Activated naive CD4-positive, alpha-beta T cell treated with anti-CD3 and anti-CD28 coated beads, Interleukin-2, amount 50 U/mL, for 16 hours (primary cell): Measurements from ENCODE around the gene EHBP1.
"Not testable (repeated sequence)": the region's sequence is repeated elsewhere in the genome, so short reads cannot be mapped to it uniquely, and the experiment has no call there.

Experiments
- DNase-seq: peaks from one replicate; pipeline ENCODE4 v3.0.0-alpha.2; 2020

Gene EHBP1

GRCh38 chr2:62705859-62706720 lies 577 bp downstream of the EHBP1 start:
- DNase-seq = peak; percentile 47

DNA sequence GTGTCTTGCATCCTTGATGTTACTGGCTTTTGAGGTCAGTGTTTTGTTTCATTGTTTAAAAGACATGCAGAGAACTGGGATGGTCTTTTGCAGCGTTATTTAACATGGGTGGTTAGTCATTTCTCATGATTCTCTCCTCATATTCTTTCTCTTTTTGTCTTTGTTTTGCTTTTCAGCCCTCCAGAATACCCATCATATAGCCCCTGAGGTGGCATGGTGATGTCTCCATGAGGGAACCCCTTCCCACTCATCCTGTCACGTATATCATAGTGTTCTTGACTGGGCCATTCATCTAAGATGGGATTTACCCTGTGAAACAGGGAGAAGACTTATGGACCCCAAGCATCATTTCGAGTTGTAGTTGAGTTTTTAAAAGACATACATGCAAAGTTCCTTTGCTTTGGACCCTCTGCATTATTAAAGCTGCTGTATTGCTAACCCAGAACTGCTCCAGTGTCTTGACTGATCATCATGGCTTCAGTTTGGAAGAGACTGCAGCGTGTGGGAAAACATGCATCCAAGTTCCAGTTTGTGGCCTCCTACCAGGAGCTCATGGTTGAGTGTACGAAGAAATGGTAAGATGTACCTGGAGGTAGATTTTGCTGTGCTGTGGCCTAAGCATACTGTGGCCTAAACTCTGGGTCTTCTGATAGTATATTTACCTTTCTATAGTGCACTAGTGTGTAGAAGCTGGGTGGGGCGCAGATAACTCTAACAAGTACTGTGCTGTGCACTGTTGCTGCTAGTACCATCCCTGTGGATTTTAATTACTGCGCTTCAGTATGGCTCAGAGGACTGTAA lies 1.4 kb downstream of the EHBP1 start:
- DNase-seq = no peak

- DNase-seq = no peak
Measured at GRCh38 chr2:62708751-62709150, 3.2 kb downstream of the EHBP1 start.

- DNase-seq = no peak
Measured at GRCh38 chr2:62711832-62712494, 6.5 kb downstream of the EHBP1 start.

DNA sequence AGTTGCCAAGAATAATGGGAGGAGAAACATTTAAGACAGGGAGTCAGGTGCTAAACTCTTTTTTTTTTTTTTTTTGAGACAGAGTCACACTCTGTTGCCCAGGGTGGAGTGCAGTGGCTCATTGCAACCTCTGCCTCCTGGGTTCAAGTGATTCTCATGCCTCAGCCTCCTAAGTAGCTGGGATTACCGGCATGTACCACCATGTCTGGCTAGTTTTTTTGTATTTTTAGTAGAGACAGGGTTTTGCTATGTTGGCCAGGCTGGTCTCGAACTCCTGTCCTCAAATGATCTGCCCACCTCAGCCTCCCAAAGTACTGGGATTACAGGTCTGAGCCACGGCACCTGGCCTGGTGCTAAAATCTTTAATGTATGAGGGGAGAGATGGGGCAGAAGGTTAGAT lies 7.7 kb downstream of the EHBP1 start:
- not testable (repeated sequence) for DNase-seq

GRCh38 chr2:62713837-62714236 lies 8.3 kb downstream of the EHBP1 start:
- DNase-seq = no peak

GRCh38 chr2:62716768-62717167 lies 11.3 kb downstream of the EHBP1 start:
- no peak for DNase-seq

DNA sequence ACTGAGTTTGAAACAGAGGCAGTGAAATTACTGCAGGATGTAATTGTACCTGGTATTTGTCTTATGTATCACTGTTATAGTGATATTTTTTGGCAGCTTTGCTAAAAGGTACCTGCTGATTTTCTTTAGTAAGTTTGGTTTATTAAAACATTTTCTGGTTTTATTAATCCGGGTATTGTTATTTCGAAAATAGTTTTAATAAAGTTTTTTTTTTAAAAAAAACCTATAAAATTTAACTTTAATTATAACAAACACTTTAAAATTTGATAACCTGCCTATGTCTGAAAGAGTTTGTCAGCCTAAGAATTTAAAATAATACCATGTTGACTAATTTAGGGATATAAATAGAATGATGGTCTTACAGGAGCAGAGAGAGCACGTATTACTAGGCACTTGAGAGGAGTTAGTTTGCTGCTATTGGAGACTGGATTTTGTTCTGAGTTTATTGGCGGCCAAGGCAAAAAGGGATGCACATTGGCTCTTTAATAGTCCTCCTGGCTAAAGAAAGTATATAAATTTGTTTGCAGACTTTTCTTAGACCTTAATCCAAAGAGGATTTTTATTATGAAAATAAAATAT lies 12.1 kb downstream of the EHBP1 start:
- no peak for DNase-seq

DNA sequence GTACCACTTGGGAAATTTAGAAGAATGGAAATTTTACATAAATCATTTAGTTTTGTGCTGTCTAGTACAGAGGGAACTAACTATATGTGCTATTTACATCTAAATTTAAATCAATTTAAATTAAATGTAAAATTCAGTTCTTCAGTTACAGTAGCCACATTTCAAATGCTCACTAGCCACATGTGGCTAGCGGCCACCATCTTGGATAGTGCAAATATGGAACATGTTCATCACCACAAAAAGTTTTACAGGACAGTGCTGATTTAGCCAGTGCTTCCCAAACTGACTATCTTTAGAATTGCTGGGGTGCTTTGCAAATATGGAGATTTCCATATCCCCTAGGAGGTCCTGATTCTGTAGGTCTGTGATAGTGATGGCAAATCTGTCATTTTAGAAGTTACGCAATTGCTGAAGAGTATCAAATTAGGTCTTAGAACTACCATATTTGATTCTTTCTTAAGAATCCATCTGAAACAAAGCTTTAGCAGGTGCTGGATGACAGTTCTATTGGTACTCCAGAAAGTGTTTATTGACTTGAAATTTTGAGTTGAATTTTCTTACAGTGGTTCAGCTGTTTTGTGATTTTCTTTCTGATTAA lies 12.8 kb downstream of the EHBP1 start:
- DNase-seq = no peak

DNA sequence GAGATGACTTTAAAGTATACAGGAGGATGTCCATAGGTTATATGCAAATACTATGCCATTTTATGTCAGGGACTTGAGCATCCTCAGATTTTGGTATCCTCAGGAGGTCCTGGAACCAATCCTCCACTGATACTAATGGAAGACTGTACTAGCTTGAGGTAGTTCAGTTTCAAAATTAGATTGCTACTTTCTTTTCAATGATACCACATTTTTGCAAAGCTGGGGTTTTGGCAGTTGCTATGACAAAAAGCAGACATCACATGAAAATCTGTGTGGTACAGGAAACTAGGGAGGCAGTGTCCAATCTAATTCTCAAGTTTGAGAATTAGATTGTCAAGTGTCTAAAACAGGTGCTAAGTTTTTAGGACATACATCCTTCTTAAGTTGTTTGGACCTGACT lies 14.2 kb downstream of the EHBP1 start:
- no peak for DNase-seq

GRCh38 chr2:62722679-62723078 lies 17.2 kb downstream of the EHBP1 start:
- no peak for DNase-seq

DNA sequence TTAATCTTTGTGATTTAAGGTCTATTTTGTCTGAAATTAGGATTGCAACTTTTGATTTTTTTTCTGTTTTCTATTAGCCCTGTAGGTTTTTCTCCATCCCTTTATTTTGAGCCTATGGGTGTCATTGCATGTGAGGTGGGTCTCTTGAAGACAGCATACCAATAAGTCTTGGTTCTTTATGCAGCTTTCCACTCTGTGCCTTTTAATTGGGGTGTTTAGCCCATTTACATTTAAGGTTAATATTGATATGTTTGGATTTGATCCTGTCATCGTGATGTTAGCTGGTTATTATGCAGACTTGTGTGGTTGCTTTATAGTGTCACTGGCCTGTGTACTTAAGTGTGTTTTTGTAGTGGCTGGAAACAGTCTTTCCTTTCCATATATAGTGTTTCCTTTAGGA lies 17.7 kb downstream of the EHBP1 start:
- DNase-seq = no peak

DNA sequence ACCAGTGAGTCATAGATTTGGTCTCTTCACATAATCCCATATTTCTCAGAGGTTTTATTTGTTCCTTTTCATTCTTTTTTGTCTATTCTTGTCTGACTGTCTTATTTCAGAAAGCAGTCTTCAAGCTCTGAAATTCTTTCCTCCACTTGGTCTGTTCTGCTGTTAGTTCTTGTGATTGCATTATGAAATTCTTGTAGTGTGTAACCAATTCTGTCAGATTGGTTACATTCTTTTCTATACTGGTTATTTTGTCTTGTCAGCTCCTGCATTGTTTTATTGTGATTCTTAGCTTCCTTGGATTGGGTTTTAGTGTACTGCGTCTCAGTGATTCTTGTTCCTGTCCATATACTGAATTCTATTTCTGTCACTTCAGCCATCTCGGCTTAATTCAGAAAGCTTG lies 18.6 kb downstream of the EHBP1 start:
- no peak for DNase-seq

DNA sequence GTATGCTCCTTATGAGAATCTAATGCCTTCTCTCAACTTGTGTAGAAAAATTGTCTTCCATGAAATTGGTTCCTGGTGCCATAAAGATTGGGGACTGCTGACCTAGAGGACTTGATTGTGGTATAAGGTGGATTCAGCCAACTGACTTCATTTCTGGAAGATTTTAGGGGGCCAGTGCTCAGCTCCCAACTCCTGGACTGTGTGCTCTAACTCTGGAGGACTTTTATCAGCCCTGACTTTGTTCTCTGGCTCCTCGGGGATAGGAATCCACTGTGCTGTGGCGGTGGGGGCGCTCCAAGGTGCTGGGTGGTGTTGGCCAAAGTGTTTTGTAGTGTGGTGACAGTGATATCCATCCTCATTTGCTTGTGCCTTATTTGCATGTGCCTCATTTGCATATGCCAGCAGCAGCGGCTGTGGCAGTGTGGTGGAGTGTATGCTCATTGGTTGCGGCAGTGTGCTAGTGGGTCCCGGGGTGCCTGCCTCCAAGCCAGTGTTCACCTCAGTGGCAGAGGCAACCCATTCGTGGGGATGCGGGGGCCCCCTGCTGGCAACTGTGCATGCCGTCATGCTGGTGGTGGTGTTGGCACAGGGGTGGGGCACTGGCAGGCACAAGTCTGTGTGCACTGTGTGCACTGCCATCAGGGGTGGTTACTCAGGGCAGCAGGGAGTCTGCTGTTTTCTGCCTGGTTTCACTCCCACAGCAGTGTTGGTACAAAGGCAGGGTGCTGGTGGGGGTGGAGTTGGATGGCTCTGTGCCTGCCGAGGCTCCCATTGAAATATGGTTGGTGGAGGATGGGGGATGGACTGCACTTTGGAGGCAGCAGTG lies 19.6 kb downstream of the EHBP1 start:
- peak; percentile 17 for DNase-seq

DNA sequence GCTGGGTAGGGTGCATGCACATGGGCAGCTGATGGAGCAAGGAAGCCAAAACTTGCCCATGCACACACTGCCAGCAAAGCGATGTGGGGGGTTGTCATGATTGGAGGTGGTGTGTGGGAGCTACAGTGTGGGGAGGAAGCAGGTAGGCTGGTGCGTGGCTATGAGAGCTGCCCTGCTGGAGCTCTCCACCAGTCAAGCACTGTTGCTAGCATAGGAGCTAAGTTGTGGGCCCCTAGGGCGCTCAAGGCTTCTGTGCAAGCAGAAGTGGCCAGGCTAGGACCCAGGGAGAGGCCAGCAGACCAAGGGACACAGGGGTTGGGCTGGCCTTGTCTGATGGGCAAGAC lies 20.2 kb downstream of the EHBP1 start:
- DNase-seq = no peak

DNA sequence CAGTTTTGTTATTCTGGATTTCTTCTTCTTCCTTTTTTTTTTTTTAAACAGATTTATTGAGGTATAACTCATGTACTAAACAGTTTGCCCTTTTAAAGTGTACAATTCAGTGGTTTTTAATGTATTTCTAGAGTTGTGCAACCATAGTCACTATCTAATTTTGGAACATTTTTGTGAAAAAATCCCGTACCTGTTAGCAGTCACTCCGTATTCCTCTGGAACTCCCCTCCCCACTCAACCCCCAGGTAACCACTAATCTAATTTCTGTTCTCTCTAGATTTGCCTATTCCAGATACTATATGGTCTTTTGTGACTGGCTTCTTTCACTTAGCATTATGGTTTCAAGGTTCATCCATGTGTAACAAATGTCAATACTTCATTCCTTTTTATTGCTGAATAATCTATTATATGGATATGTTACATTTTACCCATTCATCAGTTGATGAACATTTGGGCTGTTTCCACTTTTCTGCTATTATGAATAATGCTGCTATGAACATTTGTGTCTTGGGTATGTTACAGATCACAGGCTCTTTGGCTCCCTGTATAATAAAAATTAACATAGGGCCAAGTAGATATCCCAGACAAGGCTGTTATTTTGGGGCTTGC lies 21.9 kb downstream of the EHBP1 start:
- no peak for DNase-seq

DNA sequence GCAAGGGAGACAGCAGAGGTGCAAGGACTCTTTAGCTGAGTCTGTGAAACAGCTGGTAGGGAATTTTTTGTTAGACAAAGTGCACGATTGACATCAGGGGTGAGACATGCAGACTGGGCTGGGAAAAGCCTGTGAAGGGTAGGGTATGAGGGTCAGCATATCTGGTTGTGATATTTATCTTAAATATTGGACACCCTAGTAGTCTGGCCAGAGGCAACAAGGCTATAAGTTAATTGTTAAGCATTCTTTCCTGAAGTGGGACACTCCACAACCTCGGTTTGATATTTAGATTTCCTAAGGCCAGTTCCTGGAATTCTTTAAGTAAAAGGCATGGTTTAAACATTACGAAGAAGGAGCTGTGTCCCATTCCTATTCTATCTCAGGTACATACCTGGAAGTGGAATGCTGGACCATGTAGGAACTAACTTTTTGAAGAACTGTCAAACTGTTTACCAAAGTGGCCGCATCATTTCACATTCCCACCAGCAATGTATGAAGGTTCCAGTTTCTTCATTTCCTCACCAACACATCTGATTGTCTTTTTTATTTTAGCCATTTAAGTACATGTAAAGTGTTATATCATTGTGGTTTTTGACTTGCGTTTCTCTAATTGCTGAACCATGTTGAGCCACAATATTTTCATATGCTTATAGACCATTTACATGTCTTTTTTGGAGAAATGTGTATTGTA lies 22.5 kb downstream of the EHBP1 start:
- DNase-seq = no peak

- no peak for DNase-seq
Measured at GRCh38 chr2:62731275-62731674, 25.8 kb downstream of the EHBP1 start.

DNA sequence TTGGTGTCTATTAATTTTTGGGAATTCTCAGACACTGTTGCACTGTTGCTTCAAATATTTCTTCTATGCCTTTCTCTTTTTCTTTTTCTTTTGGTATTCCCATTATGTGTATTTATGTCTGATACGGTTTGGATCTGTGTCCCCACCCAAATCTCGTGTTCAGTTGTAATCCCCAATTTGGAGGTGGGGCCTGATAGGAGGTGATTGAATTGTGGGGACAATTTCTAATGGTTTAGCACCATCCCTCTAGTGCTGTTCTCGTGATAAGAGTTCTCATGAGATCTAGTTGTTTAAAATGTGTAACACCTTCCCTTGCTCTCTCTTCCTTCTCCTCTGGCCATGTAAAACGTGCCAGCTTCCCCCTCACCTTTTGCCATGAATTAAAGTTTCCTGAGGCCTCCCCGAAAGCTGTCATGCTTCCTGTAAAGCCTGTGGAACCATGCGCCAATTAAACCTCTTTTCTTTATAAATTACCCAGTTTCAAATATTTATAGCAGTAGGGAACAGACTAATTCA lies 26.8 kb downstream of the EHBP1 start:
- DNase-seq = no peak

GRCh38 chr2:62733546-62733945 lies 28.0 kb downstream of the EHBP1 start:
- no peak for DNase-seq
